Kidney glomerular epithelial cell (primary cell): ENCODE measurements around the gene ATP6V1G3.
"Not testable (repeated sequence)": the region's sequence is repeated elsewhere in the genome, so short reads cannot be mapped to it uniquely, and the experiment has no call there.

Source experiments
- DNase-seq: peaks from one replicate; lab custom pipeline; 2025; lab: John Stamatoyannopoulos, UW

ATP6V1G3 gene, protein sequence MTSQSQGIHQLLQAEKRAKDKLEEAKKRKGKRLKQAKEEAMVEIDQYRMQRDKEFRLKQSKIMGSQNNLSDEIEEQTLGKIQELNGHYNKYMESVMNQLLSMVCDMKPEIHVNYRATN

DNA sequence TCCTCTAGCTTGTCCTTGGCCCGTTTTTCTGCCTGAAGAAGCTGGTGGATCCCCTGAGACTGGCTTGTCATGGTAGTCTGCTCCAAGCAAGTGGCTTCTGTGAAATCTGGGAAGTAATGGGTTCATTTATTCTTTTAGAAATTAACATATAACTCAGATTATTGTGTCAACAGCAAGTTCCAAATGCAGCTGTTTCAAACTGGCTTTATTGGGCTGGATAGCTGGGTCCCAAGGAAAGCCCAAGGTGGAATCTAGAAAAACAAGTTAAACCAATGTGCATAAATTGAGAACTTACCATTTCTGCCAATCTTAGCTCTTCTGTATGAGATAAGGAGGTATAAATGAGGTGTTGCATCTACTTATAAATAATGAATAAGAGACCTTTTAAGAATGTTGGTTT lies at the start of gene ATP6V1G3:
ATP6V1G3 (minus strand) TSS at position 101 of the 400 bp plus-strand sequence; CDS start at position 71, 30 bp downstream.
- DNase-seq = no peak

- DNase-seq = no peak
These were observed 48.4 kb upstream of the ATP6V1G3 start for GRCh38 chr1:198588845-198589244.

DNA sequence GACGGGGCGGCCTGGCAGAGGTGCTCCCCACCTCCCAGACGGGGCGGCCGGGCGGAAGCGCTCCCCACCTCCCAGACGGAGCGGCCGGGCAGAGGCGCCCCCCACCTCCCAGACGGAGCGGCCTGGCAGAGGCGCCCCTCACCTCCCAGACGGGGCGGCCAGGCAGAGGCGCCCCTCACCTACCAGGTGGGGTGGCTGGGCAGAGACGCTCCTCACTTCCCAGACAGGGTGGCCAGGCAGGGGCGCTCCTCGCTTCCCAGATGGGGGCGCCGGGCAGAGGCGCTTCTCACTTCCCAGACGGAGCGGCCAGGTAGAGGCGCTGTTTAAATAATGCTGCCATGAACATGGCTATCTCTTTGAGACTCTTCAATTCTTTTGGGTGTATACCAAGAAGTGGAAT lies 43.7 kb upstream of the ATP6V1G3 start:
- no peak for DNase-seq

- DNase-seq = not testable (repeated sequence)
These were observed 42.8 kb upstream of the ATP6V1G3 start for GRCh38 chr1:198583209-198583802.

GRCh38 chr1:198577444-198577843 lies 37.0 kb upstream of the ATP6V1G3 start:
- DNase-seq = no peak

DNA sequence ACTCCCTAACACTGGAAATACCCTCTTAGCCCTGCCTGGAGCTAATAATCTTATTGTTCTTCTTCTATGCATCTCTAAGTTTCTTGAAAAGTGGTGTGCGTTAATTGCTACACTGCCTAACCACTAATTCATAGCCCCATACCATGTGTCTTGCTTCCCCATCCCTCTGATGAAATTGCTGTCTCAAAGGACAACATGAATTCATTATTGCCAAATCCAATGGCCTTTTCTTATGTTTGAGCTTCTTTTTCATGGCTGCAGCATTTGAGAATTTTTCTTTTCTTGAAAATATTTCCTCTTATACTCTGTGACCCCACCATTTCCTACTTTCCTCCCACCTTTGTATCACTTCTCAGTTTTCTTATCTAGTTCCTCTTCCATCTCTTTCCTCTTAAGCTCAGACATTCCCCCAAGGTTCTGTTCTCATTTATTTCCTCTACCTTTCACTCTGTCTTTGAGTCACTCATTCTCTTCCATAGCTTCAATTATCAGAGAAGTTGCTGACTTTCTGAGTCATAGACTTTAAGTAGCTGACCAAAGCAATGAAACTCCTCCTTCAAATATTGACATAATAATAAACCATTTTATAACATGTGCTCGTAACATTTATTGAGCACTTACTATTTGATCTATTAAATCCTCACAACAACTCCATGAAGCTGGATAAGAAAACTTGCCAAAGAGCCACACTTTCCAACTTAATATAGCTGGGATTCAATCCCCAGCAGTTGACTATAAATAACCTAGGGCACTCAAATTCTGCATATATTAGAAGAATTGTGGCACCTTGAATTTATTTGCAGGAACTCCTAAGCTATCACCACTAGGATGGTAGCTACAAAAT lies 35.5 kb upstream of the ATP6V1G3 start:
- DNase-seq = no peak

DNA sequence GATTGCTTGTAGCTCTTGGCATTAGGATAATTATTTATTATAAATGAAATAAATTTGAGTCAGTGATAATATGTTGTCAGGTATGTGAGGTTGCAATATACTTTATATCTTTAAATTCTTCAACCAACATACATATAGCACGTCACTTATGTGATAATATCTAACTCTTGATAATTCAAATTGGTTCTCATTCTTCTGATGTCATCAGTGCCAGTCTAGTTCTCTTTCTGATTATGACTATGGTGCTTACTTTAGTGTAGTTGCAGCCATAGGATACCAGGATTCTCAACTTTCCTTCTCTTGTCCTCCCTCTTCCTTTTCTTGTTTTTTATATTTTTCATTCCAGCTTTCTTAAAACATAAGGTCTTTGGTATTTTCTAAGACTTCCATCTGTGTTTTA lies 34.8 kb upstream of the ATP6V1G3 start:
- DNase-seq = no peak

DNA sequence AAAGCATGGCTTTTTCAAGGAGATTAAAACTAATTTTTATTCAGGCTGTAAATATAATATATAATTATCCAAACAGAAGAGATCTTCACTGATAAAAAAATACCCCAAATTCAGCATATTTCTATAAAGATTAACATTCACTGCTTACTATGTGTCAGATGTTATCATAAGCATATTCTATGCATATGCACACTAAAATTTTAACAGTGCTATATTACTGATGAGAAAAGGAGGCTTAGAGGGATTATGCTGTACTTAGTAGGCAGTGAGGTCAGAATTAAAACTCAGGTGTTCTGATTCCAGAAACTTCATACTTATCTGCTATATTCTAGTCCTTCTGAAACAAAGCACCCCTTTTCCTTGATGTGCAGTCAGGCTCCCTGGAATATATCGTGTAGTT lies 33.8 kb upstream of the ATP6V1G3 start:
- no peak for DNase-seq

GRCh38 chr1:198564716-198565115 lies 24.2 kb upstream of the ATP6V1G3 start:
- no peak for DNase-seq

DNA sequence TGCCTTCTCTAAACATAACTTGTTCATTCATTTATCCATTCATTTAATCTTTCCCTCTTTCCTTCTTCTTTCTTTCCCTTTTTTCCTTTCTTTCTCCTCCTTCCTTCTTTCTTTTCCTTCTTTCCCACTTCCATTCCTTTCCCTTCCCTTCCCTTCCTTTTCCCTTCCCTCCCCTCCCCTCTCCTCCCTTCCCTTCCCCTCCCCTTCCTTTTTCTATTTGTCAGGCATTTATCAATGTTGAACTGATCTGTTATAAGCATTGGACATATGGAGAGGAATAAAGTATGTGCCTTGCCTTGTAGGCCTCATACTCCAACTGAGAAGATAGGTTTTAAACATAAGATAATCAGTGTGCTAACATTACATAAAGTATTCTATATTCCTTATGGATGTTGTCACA lies 23.7 kb upstream of the ATP6V1G3 start:
- no peak for DNase-seq

GRCh38 chr1:198563583-198563982 lies 23.1 kb upstream of the ATP6V1G3 start:
- no peak for DNase-seq

- no peak for DNase-seq
These were observed 19.7 kb upstream of the ATP6V1G3 start for GRCh38 chr1:198560161-198560560.

GRCh38 chr1:198559362-198559761 lies 18.9 kb upstream of the ATP6V1G3 start:
- no peak for DNase-seq

GRCh38 chr1:198558402-198558801 lies 17.9 kb upstream of the ATP6V1G3 start:
- DNase-seq = no peak

- no peak for DNase-seq
These were observed 16.5 kb upstream of the ATP6V1G3 start for GRCh38 chr1:198556971-198557370.

DNA sequence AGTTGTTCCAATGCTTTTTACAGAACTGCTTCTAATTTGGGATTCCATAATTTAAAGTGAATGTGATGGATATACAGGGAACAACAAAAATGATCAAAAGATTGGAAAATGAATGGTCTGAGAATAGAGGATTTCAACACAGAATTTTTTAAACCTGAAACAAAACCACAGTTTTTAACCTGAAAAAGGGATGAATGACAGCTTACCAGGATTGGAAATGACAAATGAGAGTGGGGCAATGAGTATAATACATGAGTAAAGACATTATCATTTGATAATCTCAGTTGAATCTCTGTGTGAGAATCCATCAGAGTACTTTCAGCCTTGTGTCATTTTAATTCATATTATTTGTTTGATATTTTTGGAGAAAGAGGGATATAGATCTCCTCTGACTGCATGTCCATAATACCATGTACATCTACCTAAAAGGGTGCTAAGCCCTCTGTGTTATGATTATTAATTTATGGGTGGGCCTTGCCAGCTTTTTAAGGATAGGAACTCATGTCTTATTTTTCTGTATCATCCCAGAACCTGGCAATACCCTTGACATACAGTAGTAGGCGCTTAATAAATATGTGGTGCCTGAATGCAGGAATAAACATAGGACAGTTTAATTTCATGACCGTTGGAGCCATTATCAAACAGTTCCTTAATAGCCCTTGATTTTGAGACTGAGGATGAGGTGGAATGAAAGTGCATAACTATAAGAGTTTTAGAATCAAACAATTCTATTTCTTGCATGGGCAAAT lies 12.4 kb upstream of the ATP6V1G3 start:
- DNase-seq = no peak

DNA sequence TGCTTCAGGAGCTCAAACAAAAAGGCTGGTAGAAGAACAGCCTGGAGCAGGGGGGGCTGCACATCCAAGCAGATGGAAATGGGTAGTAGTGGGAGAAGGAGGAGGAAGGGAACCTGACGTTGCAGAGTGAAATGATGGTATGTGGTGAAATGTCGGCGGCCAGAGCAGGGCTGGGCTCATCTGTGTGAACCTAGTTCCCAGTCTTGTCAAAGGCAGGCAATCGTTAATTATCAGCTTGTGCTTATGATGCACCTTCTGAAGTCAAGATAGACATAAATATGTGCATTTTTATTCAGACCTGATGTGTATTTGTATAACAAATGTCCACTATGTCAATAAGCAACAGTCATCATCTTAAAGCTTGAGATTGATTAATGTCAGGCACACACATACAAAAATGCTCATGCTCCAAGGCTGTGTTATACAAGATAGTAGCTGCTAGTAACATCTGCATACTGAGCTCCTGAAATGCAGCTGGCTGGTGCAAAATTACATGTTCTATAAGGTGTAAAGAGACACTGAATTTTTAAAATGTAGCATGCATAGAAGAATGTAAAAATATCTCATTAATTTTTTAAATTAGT lies 10.6 kb upstream of the ATP6V1G3 start:
- no peak for DNase-seq

GRCh38 chr1:198549866-198550265 lies 9.4 kb upstream of the ATP6V1G3 start:
- no peak for DNase-seq

- no peak for DNase-seq
These were observed 8.4 kb upstream of the ATP6V1G3 start for GRCh38 chr1:198548890-198549289.

GRCh38 chr1:198545156-198545555 lies 4.7 kb upstream of the ATP6V1G3 start:
- no peak for DNase-seq

GRCh38 chr1:198544265-198544664 lies 3.8 kb upstream of the ATP6V1G3 start:
- DNase-seq = no peak

- no peak for DNase-seq
These were observed 3.3 kb upstream of the ATP6V1G3 start for GRCh38 chr1:198543670-198544260.
